HepG2 (cell line): ENCODE measurements around the gene ICAM3. TPM values are rescaled to one million over a fixed set of nuclear protein-coding genes. Genes with fewer than 3 reads are reported as not detected.

Source experiments
- AHDC1 ChIP-seq: sonication (generic); formaldehyde crosslinking; IDR thresholded peaks from 2 replicates; pipeline ENCODE4 v1.5.1; 2020; ENCODE audit warnings: mild to moderate bottlenecking, missing genetic modification reagents, borderline replicate concordance
- ATAD3A ChIP-seq: sonication (generic); formaldehyde crosslinking; IDR thresholded peaks from 2 replicates; pipeline ENCODE4 v1.4.0; 2020; ENCODE audit warnings: missing genetic modification reagents
- CREB3 ChIP-seq: sonication (generic); formaldehyde crosslinking; IDR thresholded peaks from 2 replicates; pipeline ENCODE4 v1.5.0; 2020; ENCODE audit warnings: missing genetic modification reagents
- HNF4A ChIP-seq: sonication (generic); formaldehyde crosslinking; IDR thresholded peaks from 2 replicates; pipeline ENCODE4 v1.4.0; 2020; ENCODE audit warnings: missing genetic modification reagents
- LBX2 ChIP-seq: sonication (generic); formaldehyde crosslinking; IDR thresholded peaks from 2 replicates; pipeline ENCODE4 v1.5.0; 2020; ENCODE audit warnings: missing genetic modification reagents, mild to moderate bottlenecking, borderline replicate concordance
- PRDM10 ChIP-seq: sonication (generic); formaldehyde crosslinking; IDR thresholded peaks from 2 replicates; pipeline ENCODE4 v1.4.0; 2020; ENCODE audit warnings: low read depth, missing genetic modification reagents
- RAD51 ChIP-seq: fragments of 450-650 bp; IDR thresholded peaks from 2 replicates; pipeline ENCODE4 v1.6.1; 2016; ENCODE audit warnings: borderline replicate concordance
- SOX13 ChIP-seq, 3 experiments: fragments of 450-650 bp in 1 of 3; sonication (generic) in 1 of 3; formaldehyde crosslinking in 1 of 3; IDR thresholded peaks in 2 of 3; conservative IDR thresholded peaks in 1 of 3; 2 replicates each; pipeline versions ENCODE4 v1.5.0 to v1.6.1; 2016 to 2020; ENCODE audit warnings: antibody characterized with exemption in 1 of 3, mild to moderate bottlenecking in 1 of 3, missing compliant biosample characterization in 1 of 3, missing genetic modification reagents in 1 of 3, moderate library complexity in 1 of 3
- TAF1 ChIP-seq: sonication (generic); formaldehyde crosslinking; IDR thresholded peaks from 2 replicates; pipeline ENCODE4 v1.4.0; 2020; ENCODE audit warnings: missing genetic modification reagents
- ZFYVE20 ChIP-seq: sonication (generic); formaldehyde crosslinking; IDR thresholded peaks from 2 replicates; pipeline ENCODE4 v1.8.0; 2023; ENCODE audit warnings: low read depth, mild to moderate bottlenecking, moderate library complexity, missing genetic modification reagents, borderline replicate concordance
- ZNF264 ChIP-seq: sonication (generic); formaldehyde crosslinking; IDR thresholded peaks from 2 replicates; pipeline ENCODE4 v1.4.0; 2020; ENCODE audit warnings: missing genetic modification reagents
- ZNF713 ChIP-seq: sonication (generic); formaldehyde crosslinking; IDR thresholded peaks from 2 replicates; pipeline ENCODE4 v1.4.0; 2020; ENCODE audit warnings: mild to moderate bottlenecking, missing genetic modification reagents
- ZNF777 ChIP-seq: sonication (generic); formaldehyde crosslinking; IDR thresholded peaks from 2 replicates; pipeline ENCODE4 v1.4.0; 2020; ENCODE audit warnings: missing genetic modification reagents
- polyA plus RNA-seq, 8 experiments: library from polyadenylated mRNA; depleted of rRNA in 3 of 8; stranded (reverse) in 7 of 8; unstranded in 1 of 8; fragments of >200 nt; fragmentation: Illumina TruSeq in 4 of 8; extraction: Trizol in 4 of 8; gene quantifications; 2 replicates each; pipeline versions ENCODE4 v1.2.1 to v1.2.3, GENCODE V29; 2011 to 2016; ENCODE audit warnings: low read depth in 4 of 8, missing spikeins in 1 of 8, mixed read lengths in 1 of 8; ENCODE audit not compliant: insufficient read depth in 1 of 8
- total RNA-seq, 5 experiments: library from RNA; depleted of rRNA; stranded (reverse); fragments of >200 nt; fragmentation: Illumina TruSeq; extraction: Trizol; gene quantifications; 2 replicates each; pipeline ENCODE4 v1.2.3, GENCODE V29; 2016; ENCODE audit warnings: low read depth in 1 of 5
- TF ChIP-seq, protein P1 (sequence below): IDR thresholded peaks from 2 replicates; pipeline ENCODE4 v1.6.1; 2016; ENCODE audit warnings: low read depth, borderline replicate concordance
- TF ChIP-seq, protein P2 (sequence below): sonication (generic); formaldehyde crosslinking; IDR thresholded peaks from 2 replicates; pipeline ENCODE4 v1.8.1; 2023; ENCODE audit warnings: mild to moderate bottlenecking, missing genetic modification reagents

ICAM3 gene
- total and polyA plus RNA-seq, 2 of the 13 experiments (the other 11 are each of a cell fraction or from before 2014, with no cell fraction given), result 14.1 to 21.0 TPM

DNA sequence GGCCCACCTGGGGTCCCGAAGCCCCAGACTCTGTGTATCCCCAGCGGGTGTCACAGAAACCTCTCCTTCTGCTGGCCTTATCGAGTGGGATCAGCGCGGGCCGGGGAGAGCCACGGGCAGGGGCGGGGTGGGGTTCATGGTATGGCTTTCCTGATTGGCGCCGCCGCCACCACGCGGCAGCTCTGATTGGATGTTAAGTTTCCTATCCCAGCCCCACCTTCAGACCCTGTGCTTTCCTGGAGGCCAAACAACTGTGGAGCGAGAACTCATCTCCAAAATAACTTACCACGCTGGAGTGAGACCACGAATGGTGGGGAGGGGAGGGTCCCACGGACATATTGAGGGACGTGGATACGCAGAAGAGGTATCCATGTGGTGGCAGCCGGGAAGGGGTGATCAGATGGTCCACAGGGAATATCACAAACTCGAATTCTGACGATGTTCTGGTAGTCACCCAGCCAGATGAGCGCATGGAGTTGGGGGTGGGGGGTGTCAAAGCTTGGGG lies 50.7 kb downstream of the ICAM3 start (continued):
- TF ChIP-seq ZNF264 (CRISPR knock-in tag), result no peak
- no peak for TF ChIP-seq SOX13 (IDR thresholded peaks at IDR 0.05)
- no peak for TF ChIP-seq SOX13 (CRISPR knock-in tag; conservative IDR thresholded peaks at IDR 0.05 in 1 of 2, IDR thresholded peaks at IDR 0.05 in 1 of 2)
- TF ChIP-seq, protein P1, sequence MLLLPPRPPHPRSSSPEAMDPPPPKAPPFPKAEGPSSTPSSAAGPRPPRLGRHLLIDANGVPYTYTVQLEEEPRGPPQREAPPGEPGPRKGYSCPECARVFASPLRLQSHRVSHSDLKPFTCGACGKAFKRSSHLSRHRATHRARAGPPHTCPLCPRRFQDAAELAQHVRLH (CRISPR knock-in tag), result no peak; the same call in 1 of the 2 replicates
- no peak for TF ChIP-seq PRDM10 (CRISPR knock-in tag)
- TF ChIP-seq ZFYVE20 (CRISPR knock-in tag), result no peak
- TF ChIP-seq LBX2 (CRISPR knock-in tag), result no peak
- TF ChIP-seq AHDC1 (CRISPR knock-in tag), result no peak
- no peak for TF ChIP-seq HNF4A (CRISPR knock-in tag)
- TF ChIP-seq RAD51, result no peak
- TF ChIP-seq, protein P2, sequence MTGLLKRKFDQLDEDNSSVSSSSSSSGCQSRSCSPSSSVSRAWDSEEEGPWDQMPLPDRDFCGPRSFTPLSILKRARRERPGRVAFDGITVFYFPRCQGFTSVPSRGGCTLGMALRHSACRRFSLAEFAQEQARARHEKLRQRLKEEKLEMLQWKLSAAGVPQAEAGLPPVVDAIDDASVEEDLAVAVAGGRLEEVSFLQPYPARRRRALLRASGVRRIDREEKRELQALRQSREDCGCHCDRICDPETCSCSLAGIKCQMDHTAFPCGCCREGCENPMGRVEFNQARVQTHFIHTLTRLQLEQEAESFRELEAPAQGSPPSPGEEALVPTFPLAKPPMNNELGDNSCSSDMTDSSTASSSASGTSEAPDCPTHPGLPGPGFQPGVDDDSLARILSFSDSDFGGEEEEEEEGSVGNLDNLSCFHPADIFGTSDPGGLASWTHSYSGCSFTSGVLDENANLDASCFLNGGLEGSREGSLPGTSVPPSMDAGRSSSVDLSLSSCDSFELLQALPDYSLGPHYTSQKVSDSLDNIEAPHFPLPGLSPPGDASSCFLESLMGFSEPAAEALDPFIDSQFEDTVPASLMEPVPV (CRISPR knock-in tag), result peak; percentile 39; the same call in 1 of the 2 replicates
- no peak for TF ChIP-seq ZNF713 (CRISPR knock-in tag)
- no peak for TF ChIP-seq ZNF777 (CRISPR knock-in tag)
- TF ChIP-seq TAF1 (CRISPR knock-in tag), result peak; percentile 36
- no peak for TF ChIP-seq CREB3 (CRISPR knock-in tag)
- TF ChIP-seq ATAD3A, result no peak
